22Rv1 (cell line): ENCODE measurements around the gene RGS3.

ENCODE experiments used
- H3K27ac ChIP-seq: fragments of 450-650 bp; 2 replicates; pipeline ENCODE4 v1.5.1; 2017
- CTCF ChIP-seq: fragments of 450-650 bp; IDR thresholded peaks from 2 replicates; pipeline ENCODE4 v1.5.1; 2017; ENCODE audit warnings: mild to moderate bottlenecking
- ZFX ChIP-seq: fragments of 450-650 bp; IDR thresholded peaks from 2 replicates; pipeline ENCODE4 v1.6.1; 2017; ENCODE audit warnings: antibody characterized with exemption, borderline replicate concordance

Gene RGS3

DNA sequence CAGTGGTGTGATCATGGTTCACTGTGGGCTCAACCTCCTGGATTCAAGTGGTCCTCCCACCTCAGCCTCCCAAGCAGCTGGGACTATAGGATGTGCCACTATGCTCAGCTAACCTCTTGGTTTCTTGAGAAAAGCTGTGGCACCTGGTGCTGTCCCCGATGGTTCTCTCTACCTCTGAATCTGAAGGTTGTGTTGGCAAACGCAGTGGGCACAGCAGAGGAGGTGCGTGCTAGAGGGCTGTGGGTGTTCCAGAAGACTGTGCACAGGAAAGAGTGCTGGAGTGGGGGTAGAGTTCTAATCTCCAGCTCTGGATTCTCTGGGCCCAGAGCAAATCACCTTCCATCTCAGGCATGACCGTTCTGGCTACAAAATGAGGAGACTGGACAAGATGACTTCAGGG lies 12.5 kb downstream of the RGS3 start:
- no peak for TF ChIP-seq CTCF
- TF ChIP-seq ZFX: no peak
- H3K27ac ChIP-seq: no peak overlapping the region

- no peak overlapping the region for H3K27ac ChIP-seq
- no peak for TF ChIP-seq ZFX
- no peak for TF ChIP-seq CTCF
These were observed 13.0 kb downstream of the RGS3 start for GRCh38 chr9:113476511-113476916.

- TF ChIP-seq ZFX: no peak
- no peak for TF ChIP-seq CTCF
- H3K27ac ChIP-seq: no peak overlapping the region
These were observed 13.5 kb downstream of the RGS3 start for GRCh38 chr9:113477058-113477457.

DNA sequence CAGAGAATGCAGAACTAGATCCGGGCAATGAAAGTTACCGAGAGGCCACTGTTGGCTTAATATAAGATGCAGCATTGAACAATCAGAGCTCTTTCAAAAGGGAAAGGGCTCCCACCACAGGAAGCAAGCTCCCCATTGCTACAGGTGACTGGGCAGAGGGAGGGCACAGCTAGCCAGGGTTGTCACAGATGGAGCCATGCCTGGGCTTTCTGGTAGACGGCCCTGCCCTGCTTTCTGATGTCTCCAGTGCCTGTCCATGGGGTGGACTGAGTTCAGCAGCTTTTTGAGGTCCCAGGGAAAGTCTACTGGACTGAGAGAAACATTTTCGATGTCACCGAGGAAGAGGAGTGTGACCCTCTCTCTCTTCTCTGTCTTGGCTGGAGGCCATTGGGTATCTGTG lies 14.1 kb downstream of the RGS3 start:
- no peak overlapping the region for H3K27ac ChIP-seq
- TF ChIP-seq CTCF: no peak

DNA sequence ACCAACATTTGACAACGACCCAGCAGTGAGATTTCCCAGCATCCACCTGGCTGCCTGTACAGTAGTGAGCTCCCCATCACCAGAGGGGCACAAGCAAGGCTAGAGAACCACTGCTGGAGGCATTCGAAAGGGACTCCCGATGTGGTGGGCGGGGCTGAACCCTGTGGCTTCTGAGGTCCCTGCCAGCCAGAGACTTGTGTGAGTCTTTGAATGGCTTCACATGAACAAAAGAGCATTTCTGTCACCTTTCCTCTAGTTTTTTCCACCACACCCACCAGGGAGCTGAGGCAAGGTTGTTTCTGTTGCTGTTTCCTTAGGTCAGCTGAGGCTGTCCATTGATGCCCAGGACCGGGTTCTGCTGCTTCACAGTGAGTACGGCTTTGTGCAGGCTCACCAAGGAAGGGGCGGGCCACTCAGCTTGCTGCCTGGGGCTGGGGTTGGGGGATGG lies 15.7 kb downstream of the RGS3 start:
- TF ChIP-seq ZFX (no peak), CTCF (no peak)
- no peak overlapping the region for H3K27ac ChIP-seq

- TF ChIP-seq CTCF: no peak
- TF ChIP-seq ZFX: no peak
- no peak overlapping the region for H3K27ac ChIP-seq
These were observed 17.1 kb downstream of the RGS3 start for GRCh38 chr9:113480612-113481011.

- no peak overlapping the region for H3K27ac ChIP-seq
- no peak for TF ChIP-seq CTCF
- TF ChIP-seq ZFX: no peak
These were observed 17.8 kb downstream of the RGS3 start for GRCh38 chr9:113481176-113481787.
